ENCODE results near the gene SCEL.
"Not testable (repeated sequence)": the region's sequence is repeated elsewhere in the genome, so short reads cannot be mapped to it uniquely, and the experiment has no call there.

Gene SCEL

DNA sequence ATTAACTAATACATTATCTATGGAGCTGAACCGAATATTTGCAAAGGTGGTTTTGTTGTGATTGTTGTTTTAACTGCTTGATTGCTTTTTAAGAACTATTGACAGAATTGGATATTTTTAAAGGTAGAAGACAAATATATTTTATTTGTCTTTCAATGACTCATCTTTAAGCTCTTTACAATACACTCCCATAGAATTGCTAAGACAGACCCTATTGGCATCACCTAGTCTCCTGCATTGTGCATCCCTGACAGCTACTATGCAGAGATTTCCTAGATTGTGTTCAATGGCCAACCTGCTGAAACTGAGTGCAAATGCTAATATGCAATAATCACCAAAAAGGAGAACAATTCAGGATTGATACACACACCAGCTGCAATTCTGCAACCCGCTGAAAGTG, 19.7 kb upstream of the SCEL start:
- H3K9me2 ChIP-seq (ENCODE audit: low read depth, low read length) = no peaks in the 10 kb centered on the region
- no peaks in the 10 kb centered on the region for H4K20me1 ChIP-seq (ENCODE audit: insufficient read depth, low read length)
- no peaks in the 10 kb centered on the region for H3K27me3 ChIP-seq (ENCODE audit: insufficient read depth, low read length)
- H3K4me1 ChIP-seq (ENCODE audit: insufficient read depth, low read length, severe bottlenecking) = no peaks in the 10 kb centered on the region
- no peaks in the 10 kb centered on the region for H3K9me3 ChIP-seq (ENCODE audit: low read length)
- H3K4me3 ChIP-seq (ENCODE audit: low read depth, low read length, poor library complexity, severe bottlenecking) = no peak overlapping the region
- H3K4me2 ChIP-seq (ENCODE audit: low read length) = no peak overlapping the region
- H3F3A ChIP-seq (ENCODE audit: insufficient read depth, low read length) = no peaks in the 10 kb centered on the region
- no peak overlapping the region for H3K27ac ChIP-seq (ENCODE audit: low read depth, low read length, poor library complexity, severe bottlenecking)
- no peak overlapping the region for H2AFZ ChIP-seq (ENCODE audit: low read length)
- H3K36me3 ChIP-seq (ENCODE audit: insufficient read depth, low read length) = no peaks in the 10 kb centered on the region
- no peak overlapping the region for H3K9ac ChIP-seq (ENCODE audit: low read length)
- TF ChIP-seq, protein P1, sequence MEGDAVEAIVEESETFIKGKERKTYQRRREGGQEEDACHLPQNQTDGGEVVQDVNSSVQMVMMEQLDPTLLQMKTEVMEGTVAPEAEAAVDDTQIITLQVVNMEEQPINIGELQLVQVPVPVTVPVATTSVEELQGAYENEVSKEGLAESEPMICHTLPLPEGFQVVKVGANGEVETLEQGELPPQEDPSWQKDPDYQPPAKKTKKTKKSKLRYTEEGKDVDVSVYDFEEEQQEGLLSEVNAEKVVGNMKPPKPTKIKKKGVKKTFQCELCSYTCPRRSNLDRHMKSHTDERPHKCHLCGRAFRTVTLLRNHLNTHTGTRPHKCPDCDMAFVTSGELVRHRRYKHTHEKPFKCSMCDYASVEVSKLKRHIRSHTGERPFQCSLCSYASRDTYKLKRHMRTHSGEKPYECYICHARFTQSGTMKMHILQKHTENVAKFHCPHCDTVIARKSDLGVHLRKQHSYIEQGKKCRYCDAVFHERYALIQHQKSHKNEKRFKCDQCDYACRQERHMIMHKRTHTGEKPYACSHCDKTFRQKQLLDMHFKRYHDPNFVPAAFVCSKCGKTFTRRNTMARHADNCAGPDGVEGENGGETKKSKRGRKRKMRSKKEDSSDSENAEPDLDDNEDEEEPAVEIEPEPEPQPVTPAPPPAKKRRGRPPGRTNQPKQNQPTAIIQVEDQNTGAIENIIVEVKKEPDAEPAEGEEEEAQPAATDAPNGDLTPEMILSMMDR (IDR thresholded peaks at IDR 0.05; ENCODE audit: low read length) = no peak
- no peak for TF ChIP-seq EZH2 (IDR thresholded peaks at IDR 0.05; ENCODE audit: borderline replicate concordance, low read length)
- no peaks in the 10 kb centered on the region for H3K79me2 ChIP-seq (ENCODE audit: insufficient read depth, low read length)

- H3K79me2 ChIP-seq (ENCODE audit: insufficient read depth, low read length) = no peaks in the 10 kb centered on the region
- no peak overlapping the region for H3K27ac ChIP-seq (ENCODE audit: low read depth, low read length, poor library complexity, severe bottlenecking)
- H4K20me1 ChIP-seq (ENCODE audit: insufficient read depth, low read length) = no peaks in the 10 kb centered on the region
- TF ChIP-seq, protein P1 (IDR thresholded peaks at IDR 0.05; ENCODE audit: low read length) = no peak
- no peak for TF ChIP-seq EZH2 (IDR thresholded peaks at IDR 0.05; ENCODE audit: borderline replicate concordance, low read length)
- H2AFZ ChIP-seq (ENCODE audit: low read length) = no peak overlapping the region
- no peaks in the 10 kb centered on the region for H3K9me2 ChIP-seq (ENCODE audit: low read depth, low read length)
- H3K4me3 ChIP-seq (ENCODE audit: low read depth, low read length, poor library complexity, severe bottlenecking) = no peak overlapping the region
- H3K36me3 ChIP-seq (ENCODE audit: insufficient read depth, low read length) = no peaks in the 10 kb centered on the region
- H3F3A ChIP-seq (ENCODE audit: insufficient read depth, low read length) = no peaks in the 10 kb centered on the region
- no peak overlapping the region for H3K9ac ChIP-seq (ENCODE audit: low read length)
- H3K9me3 ChIP-seq (ENCODE audit: low read length) = no peaks in the 10 kb centered on the region
- no peak overlapping the region for H3K4me2 ChIP-seq (ENCODE audit: low read length)
- H3K27me3 ChIP-seq (ENCODE audit: insufficient read depth, low read length) = no peaks in the 10 kb centered on the region
- no peaks in the 10 kb centered on the region for H3K4me1 ChIP-seq (ENCODE audit: insufficient read depth, low read length, severe bottlenecking)
Observed at GRCh38 chr13:77516342-77516789, 19.1 kb upstream of the SCEL start.

DNA sequence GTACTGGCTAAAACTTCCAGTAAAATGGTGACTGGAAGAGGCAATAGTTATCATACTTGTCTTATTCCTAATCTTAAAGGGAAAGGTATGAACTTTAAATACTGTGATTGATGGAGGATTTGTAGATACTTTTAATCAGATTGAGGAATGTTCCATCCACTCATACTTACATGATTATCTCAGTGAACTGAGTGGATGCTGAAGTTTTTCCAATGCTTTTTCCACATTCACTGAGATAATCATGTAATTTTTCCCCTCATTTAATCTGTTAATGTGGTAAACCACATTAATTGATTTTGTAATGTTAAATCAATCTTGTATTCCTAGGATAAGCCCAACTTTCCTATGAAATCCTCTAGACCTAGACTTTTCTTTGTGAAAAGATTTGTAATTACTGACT, 17.2 kb upstream of the SCEL start:
- Histone ChIP-seq H3K79me2 (ENCODE audit: insufficient read depth, low read length) (no peaks in the 10 kb centered on the region), H2AFZ (ENCODE audit: low read length) (no peak overlapping the region), H3K4me3 (ENCODE audit: low read depth, low read length, poor library complexity, severe bottlenecking) (no peak overlapping the region), H3K9me2 (ENCODE audit: low read depth, low read length) (no peaks in the 10 kb centered on the region), H3K4me2 (ENCODE audit: low read length) (no peak overlapping the region), H3K9me3 (ENCODE audit: low read length) (no peaks in the 10 kb centered on the region), H3K27me3 (ENCODE audit: insufficient read depth, low read length) (no peaks in the 10 kb centered on the region), H3K4me1 (ENCODE audit: insufficient read depth, low read length, severe bottlenecking) (no peaks in the 10 kb centered on the region), H3K27ac (ENCODE audit: low read depth, low read length, poor library complexity, severe bottlenecking) (no peak overlapping the region), H3K9ac (ENCODE audit: low read length) (no peak overlapping the region), H3K36me3 (ENCODE audit: insufficient read depth, low read length) (no peaks in the 10 kb centered on the region), H3F3A (ENCODE audit: insufficient read depth, low read length) (no peaks in the 10 kb centered on the region), H4K20me1 (ENCODE audit: insufficient read depth, low read length) (no peaks in the 10 kb centered on the region)
- TF ChIP-seq EZH2 (IDR thresholded peaks at IDR 0.05; ENCODE audit: borderline replicate concordance, low read length) = no peak
- TF ChIP-seq, protein P1 (IDR thresholded peaks at IDR 0.05; ENCODE audit: low read length) = no peak

GRCh38 chr13:77519396-77519795, 16.1 kb upstream of the SCEL start:
- H3K27ac ChIP-seq (ENCODE audit: low read depth, low read length, poor library complexity, severe bottlenecking); H3K9me2 ChIP-seq (ENCODE audit: low read depth, low read length); H3K4me2 ChIP-seq (ENCODE audit: low read length); H3K9ac ChIP-seq (ENCODE audit: low read length); H3F3A ChIP-seq (ENCODE audit: insufficient read depth, low read length); H3K4me3 ChIP-seq (ENCODE audit: low read depth, low read length, poor library complexity, severe bottlenecking); H3K4me1 ChIP-seq (ENCODE audit: insufficient read depth, low read length, severe bottlenecking); H3K9me3 ChIP-seq (ENCODE audit: low read length); H4K20me1 ChIP-seq (ENCODE audit: insufficient read depth, low read length); H2AFZ ChIP-seq (ENCODE audit: low read length); H3K36me3 ChIP-seq (ENCODE audit: insufficient read depth, low read length); H3K27me3 ChIP-seq (ENCODE audit: insufficient read depth, low read length); H3K79me2 ChIP-seq (ENCODE audit: insufficient read depth, low read length): not testable (repeated sequence)
